OCI-LY1 (cell line): Measurements from ENCODE around the gene EPHA2.

Experiments used
- H2AFZ ChIP-seq: fragments of 200-600 bp; sonication (generic), shearing (Covaris generic); 2 replicates; pipeline ENCODE4 v1.6.0; 2014; ENCODE audit warnings: antibody characterized with exemption, mild to moderate bottlenecking, low read length
- H3F3A ChIP-seq: fragments of 200-600 bp; sonication (generic), shearing (Covaris generic); 2 replicates; pipeline ENCODE4 v1.6.0; 2014; ENCODE audit warnings: mild to moderate bottlenecking, antibody characterized with exemption, low read length, moderate library complexity; ENCODE audit not compliant: insufficient read depth
- H3K27ac ChIP-seq: fragments of 200-600 bp; sonication (generic); 2 replicates; pipeline ENCODE4 v1.5.1; 2014; ENCODE audit warnings: low read length, mixed run types, mild to moderate bottlenecking, low read depth; ENCODE audit not compliant: poor library complexity, severe bottlenecking
- H3K27me3 ChIP-seq: fragments of 200-600 bp; sonication (generic); 2 replicates; pipeline ENCODE4 v1.6.0; 2014; ENCODE audit warnings: antibody characterized with exemption, mild to moderate bottlenecking, low read length, moderate library complexity; ENCODE audit not compliant: insufficient read depth
- H3K36me3 ChIP-seq: fragments of 200-600 bp; sonication (generic); 2 replicates; pipeline ENCODE4 v1.6.1; 2014; ENCODE audit warnings: mild to moderate bottlenecking, antibody characterized with exemption, low read length, moderate library complexity, mixed read lengths; ENCODE audit not compliant: insufficient read depth
- H3K4me1 ChIP-seq: fragments of 200-600 bp; sonication (generic); 2 replicates; pipeline ENCODE4 v1.5.1; 2014; ENCODE audit warnings: mild to moderate bottlenecking, low read length, moderate library complexity; ENCODE audit not compliant: insufficient read depth, severe bottlenecking
- H3K4me2 ChIP-seq: fragments of 200-600 bp; sonication (generic), shearing (Covaris generic); 2 replicates; pipeline ENCODE4 v1.6.1; 2014; ENCODE audit warnings: low read length
- H3K4me3 ChIP-seq: fragments of 200-600 bp; sonication (generic); 2 replicates; pipeline ENCODE4 v1.5.1; 2014; ENCODE audit warnings: low read length, low read depth, mild to moderate bottlenecking, mixed read lengths; ENCODE audit not compliant: poor library complexity, severe bottlenecking
- H3K79me2 ChIP-seq: fragments of 200-600 bp; shearing (Covaris generic); 2 replicates; pipeline ENCODE4 v1.6.1; 2016; ENCODE audit warnings: mixed run types, low read length, mixed read lengths; ENCODE audit not compliant: insufficient read depth
- H3K9ac ChIP-seq: fragments of 200-600 bp; sonication (generic), shearing (Covaris generic); 2 replicates; pipeline ENCODE4 v1.6.1; 2014; ENCODE audit warnings: mild to moderate bottlenecking, low read length, mixed read lengths
- H3K9me2 ChIP-seq: fragments of 200-600 bp; sonication (generic), shearing (Covaris generic); 2 replicates; pipeline ENCODE4 v1.6.1; 2014; ENCODE audit warnings: low read depth, mild to moderate bottlenecking, low read length, mixed read lengths
- H3K9me3 ChIP-seq: fragments of 200-600 bp; shearing (Covaris generic); 2 replicates; pipeline ENCODE4 v1.6.1; 2014; ENCODE audit warnings: low read length, mixed read lengths
- H4K20me1 ChIP-seq: fragments of 200-600 bp; sonication (generic), shearing (Covaris generic); 2 replicates; pipeline ENCODE4 v1.6.0; 2016; ENCODE audit warnings: mild to moderate bottlenecking, low read length; ENCODE audit not compliant: insufficient read depth
- CTCF ChIP-seq: fragments of 200-600 bp; sonication (generic), shearing (Covaris generic); IDR thresholded peaks from 2 replicates; pipeline ENCODE4 v1.5.1; 2017; ENCODE audit warnings: mild to moderate bottlenecking, antibody characterized with exemption, low read length, moderate library complexity, mixed read lengths
- EZH2 ChIP-seq: fragments of 200-600 bp; sonication (generic), shearing (Covaris generic); IDR thresholded peaks from 2 replicates; pipeline ENCODE4 v1.8.0; 2017; ENCODE audit warnings: borderline replicate concordance, mixed run types, mild to moderate bottlenecking, antibody characterized with exemption, low read length, moderate library complexity, mixed read lengths

The EPHA2 gene

GRCh38 chr1:16101623-16102022 lies 54.2 kb downstream of the EPHA2 start:
- no peak for TF ChIP-seq EZH2
- TF ChIP-seq CTCF = no peak
- Histone ChIP-seq H3K9me2 (no peaks in the 10 kb centered on the region), H3K4me2 (no peak overlapping the region), H3K4me3 (no peak overlapping the region), H3K27ac (no peak overlapping the region), H3K36me3 (no peaks in the 10 kb centered on the region; the same call in 1 of the 2 replicates), H3K4me1 (no peaks in the 10 kb centered on the region), H2AFZ (no peak overlapping the region), H3K9ac (no peak overlapping the region), H3K27me3 (peaks cover 9% of the 10 kb centered on the region; the same call in 1 of the 2 replicates), H4K20me1 (no peaks in the 10 kb centered on the region), H3K79me2 (no peaks in the 10 kb centered on the region), H3F3A (no peaks in the 10 kb centered on the region), H3K9me3 (0 out of 2 replicates have a peak, but pooled peaks cover 3% of the 10 kb centered on the region)

GRCh38 chr1:16099412-16099811 lies 56.5 kb downstream of the EPHA2 start:
- Histone ChIP-seq H3K27me3 (peaks cover 12% of the 10 kb centered on the region; the same call in 1 of the 2 replicates), H3F3A (no peaks in the 10 kb centered on the region)

GRCh38 chr1:16095447-16095846 lies 60.4 kb downstream of the EPHA2 start:
- Histone ChIP-seq H3K9ac (no peak overlapping the region), H3K4me2 (no peak overlapping the region), H3K36me3 (no peaks in the 10 kb centered on the region), H3K4me1 (no peaks in the 10 kb centered on the region), H3K9me3 (no peaks in the 10 kb centered on the region), H3K27ac (no peak overlapping the region), H3F3A (no peaks in the 10 kb centered on the region), H4K20me1 (no peaks in the 10 kb centered on the region), H3K4me3 (no peak overlapping the region), H3K27me3 (peaks cover 21% of the 10 kb centered on the region), H3K9me2 (no peaks in the 10 kb centered on the region), H2AFZ (no peak overlapping the region), H3K79me2 (no peaks in the 10 kb centered on the region)
- TF ChIP-seq CTCF (no peak), EZH2 (no peak)

More at GRCh38 chr1:16099412-16099811, 56.5 kb downstream of the EPHA2 start:
- TF ChIP-seq EZH2 (no peak), CTCF (no peak)
- H3K36me3 ChIP-seq = no peaks in the 10 kb centered on the region; the same call in 1 of the 2 replicates
- no peak overlapping the region for H3K27ac ChIP-seq
- H3K4me1 ChIP-seq = no peaks in the 10 kb centered on the region
- no peak overlapping the region for H3K9ac ChIP-seq
- H3K79me2 ChIP-seq = no peaks in the 10 kb centered on the region
- H3K9me3 ChIP-seq = 0 out of 2 replicates have a peak, but pooled peaks cover 3% of the 10 kb centered on the region
- H3K9me2 ChIP-seq = no peaks in the 10 kb centered on the region
- no peak overlapping the region for H2AFZ ChIP-seq
- no peak overlapping the region for H3K4me3 ChIP-seq
- no peaks in the 10 kb centered on the region for H4K20me1 ChIP-seq
- no peak overlapping the region for H3K4me2 ChIP-seq
